ENCODE results near the gene SLC12A8.

- no peak for TF ChIP-seq EZH2 (IDR thresholded peaks at IDR 0.05; ENCODE audit: insufficient read depth, poor library complexity, severe bottlenecking)
- no peak for TF ChIP-seq EZH2phosphoT487 (IDR thresholded peaks at IDR 0.05; ENCODE audit: insufficient read depth, low read depth)
These were observed 25.0 kb downstream of the SLC12A8 start for GRCh38 chr3:125187599-125187910.

Data from GM23248 (cell line).